HepG2 (cell line): Measurements from ENCODE around the gene BEGAIN.

ENCODE experiments used
- ATF2 ChIP-seq: sonication (generic); formaldehyde crosslinking; IDR thresholded peaks from 2 replicates; pipeline ENCODE4 v1.4.0; 2020; ENCODE audit warnings: missing genetic modification reagents
- BHLHE40 ChIP-seq: IDR thresholded peaks from 2 replicates; pipeline ENCODE4 v1.6.1; 2011; ENCODE audit warnings: low read length, improper control_type of control experiment
- EZH2 ChIP-seq: conservative IDR thresholded peaks from 2 replicates; pipeline ENCODE4 v1.6.1; 2012; ENCODE audit warnings: mild to moderate bottlenecking, low read depth, low read length, moderate library complexity
- FOXO4 ChIP-seq: sonication (generic); formaldehyde crosslinking; conservative IDR thresholded peaks from 2 replicates; pipeline ENCODE4 v1.8.1; 2023; ENCODE audit warnings: missing genetic modification reagents
- NFYB ChIP-seq: sonication (generic); formaldehyde crosslinking; IDR thresholded peaks from 2 replicates; pipeline ENCODE4 v1.4.0; 2020; ENCODE audit warnings: missing genetic modification reagents
- ZNF510 ChIP-seq: sonication (generic); formaldehyde crosslinking; IDR thresholded peaks from 2 replicates; pipeline ENCODE4 v1.4.0; 2020; ENCODE audit warnings: low read depth, mild to moderate bottlenecking, missing genetic modification reagents

DNA sequence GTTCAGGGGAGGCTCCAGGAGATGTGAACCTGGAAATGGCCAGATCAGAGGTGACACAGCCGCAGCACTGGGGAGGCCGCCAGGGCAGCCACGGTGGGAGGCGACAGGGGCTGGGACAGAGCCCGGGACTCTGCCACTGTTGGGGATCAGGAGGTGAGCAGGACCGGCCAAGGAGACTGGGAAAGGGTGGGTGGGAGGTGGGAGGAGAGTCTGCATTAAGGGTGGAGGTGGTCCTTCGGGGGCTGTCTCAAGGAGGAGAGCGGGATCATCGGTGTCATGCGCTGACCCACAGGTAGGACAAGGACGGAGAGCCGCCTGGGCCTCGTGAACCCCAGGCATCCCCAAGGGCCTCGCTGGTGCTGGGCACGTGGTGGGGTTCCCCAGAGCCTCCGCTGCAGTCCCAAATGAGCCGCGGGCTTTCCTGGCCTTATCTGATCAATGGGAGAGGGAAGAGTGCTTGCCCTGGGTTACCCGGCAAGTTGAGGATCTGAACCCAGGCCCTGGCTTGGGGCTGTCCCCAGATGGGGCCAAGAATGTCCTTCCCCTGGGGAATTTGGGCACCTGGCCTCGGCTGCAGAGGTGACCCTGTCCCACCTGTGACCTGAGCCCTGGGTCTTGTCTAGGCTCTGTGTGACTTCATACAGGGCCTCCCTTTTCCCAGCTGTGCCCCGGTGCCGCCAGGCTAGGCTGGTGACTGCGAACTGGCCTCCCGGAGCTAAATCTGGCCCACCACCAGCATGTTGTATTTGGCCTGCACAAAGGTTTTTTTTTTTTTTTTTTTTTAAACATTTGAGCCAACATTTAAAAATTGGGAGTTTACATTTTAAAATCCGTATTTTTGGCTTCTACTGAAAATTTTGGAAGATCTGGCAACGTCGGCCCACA, 13.2 kb downstream of the BEGAIN start:
- TF ChIP-seq FOXO4 (CRISPR knock-in tag) (no peak), ATF2 (no peak), BHLHE40 (no peak), EZH2 (no peak), NFYB (CRISPR knock-in tag) (no peak), ZNF510 (CRISPR knock-in tag) (no peak)
